ENCODE measurements around the gene WDFY1.
"Not testable (repeated sequence)": the region's sequence is repeated elsewhere in the genome, so short reads cannot be mapped to it uniquely, and the experiment has no call there.

WDFY1 gene

DNA sequence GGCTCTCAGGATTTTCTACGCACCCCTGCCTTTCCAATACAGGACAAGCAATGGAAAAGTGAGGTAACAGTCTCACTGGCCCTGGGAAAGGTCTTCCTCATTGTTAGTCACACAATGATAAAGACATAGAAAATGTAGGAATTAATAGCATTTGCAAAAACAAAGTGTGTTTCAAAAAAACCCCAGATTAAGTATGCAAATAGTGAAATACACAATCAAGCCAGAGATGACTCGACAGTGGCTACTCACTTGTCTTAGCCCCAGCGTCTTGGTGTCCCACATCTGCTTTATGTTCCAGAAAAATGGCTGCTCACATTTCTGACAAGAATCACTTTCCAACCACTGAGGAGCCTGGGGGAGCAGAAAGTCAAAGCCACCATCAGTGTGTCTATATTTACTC lies 60.7 kb downstream of the WDFY1 start:
- H3K27me3 ChIP-seq: no peaks in the 10 kb centered on the region
- no peak for DNase-seq

DNA sequence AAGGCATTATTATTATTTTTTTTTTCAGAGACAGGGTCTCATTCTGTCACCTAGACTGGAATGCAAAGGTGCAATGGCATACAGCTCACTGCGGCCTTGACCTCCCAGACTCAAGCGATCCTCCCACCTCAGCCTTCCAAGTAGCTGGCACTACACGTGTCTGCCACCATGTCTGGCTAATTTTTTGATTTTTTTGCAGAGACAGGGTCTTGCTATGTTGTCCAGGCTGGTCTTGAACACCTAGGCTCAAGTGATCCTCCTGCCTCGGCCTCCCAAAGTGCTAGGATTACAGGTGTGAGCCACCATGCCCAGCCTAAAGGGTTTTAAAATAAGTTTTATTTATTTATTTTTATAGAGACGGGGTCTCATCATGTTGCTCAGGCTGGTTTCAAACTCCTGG lies 62.4 kb downstream of the WDFY1 start:
- TF ChIP-seq, protein P1, sequence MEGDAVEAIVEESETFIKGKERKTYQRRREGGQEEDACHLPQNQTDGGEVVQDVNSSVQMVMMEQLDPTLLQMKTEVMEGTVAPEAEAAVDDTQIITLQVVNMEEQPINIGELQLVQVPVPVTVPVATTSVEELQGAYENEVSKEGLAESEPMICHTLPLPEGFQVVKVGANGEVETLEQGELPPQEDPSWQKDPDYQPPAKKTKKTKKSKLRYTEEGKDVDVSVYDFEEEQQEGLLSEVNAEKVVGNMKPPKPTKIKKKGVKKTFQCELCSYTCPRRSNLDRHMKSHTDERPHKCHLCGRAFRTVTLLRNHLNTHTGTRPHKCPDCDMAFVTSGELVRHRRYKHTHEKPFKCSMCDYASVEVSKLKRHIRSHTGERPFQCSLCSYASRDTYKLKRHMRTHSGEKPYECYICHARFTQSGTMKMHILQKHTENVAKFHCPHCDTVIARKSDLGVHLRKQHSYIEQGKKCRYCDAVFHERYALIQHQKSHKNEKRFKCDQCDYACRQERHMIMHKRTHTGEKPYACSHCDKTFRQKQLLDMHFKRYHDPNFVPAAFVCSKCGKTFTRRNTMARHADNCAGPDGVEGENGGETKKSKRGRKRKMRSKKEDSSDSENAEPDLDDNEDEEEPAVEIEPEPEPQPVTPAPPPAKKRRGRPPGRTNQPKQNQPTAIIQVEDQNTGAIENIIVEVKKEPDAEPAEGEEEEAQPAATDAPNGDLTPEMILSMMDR (IDR thresholded peaks at IDR 0.05; ENCODE audit: low read depth, low read length): no peak
- Histone ChIP-seq H3K27me3 (no peaks in the 10 kb centered on the region), H3K4me3 (ENCODE audit: low read depth, low read length) (no peak overlapping the region), H3K9me3 (no peaks in the 10 kb centered on the region), H3K4me1 (no peaks in the 10 kb centered on the region), H3K36me3 (peaks cover 20% of the 10 kb centered on the region)
- no peak for DNase-seq

More for the DNA sequence above, 60.7 kb downstream of the WDFY1 start:
- TF ChIP-seq, protein P1 (IDR thresholded peaks at IDR 0.05; ENCODE audit: low read depth, low read length): no peak
- H3K36me3 ChIP-seq: peaks cover 22% of the 10 kb centered on the region
- no peaks in the 10 kb centered on the region for H3K9me3 ChIP-seq
- H3K4me3 ChIP-seq (ENCODE audit: low read depth, low read length): no peak overlapping the region
- no peaks in the 10 kb centered on the region for H3K4me1 ChIP-seq

DNA sequence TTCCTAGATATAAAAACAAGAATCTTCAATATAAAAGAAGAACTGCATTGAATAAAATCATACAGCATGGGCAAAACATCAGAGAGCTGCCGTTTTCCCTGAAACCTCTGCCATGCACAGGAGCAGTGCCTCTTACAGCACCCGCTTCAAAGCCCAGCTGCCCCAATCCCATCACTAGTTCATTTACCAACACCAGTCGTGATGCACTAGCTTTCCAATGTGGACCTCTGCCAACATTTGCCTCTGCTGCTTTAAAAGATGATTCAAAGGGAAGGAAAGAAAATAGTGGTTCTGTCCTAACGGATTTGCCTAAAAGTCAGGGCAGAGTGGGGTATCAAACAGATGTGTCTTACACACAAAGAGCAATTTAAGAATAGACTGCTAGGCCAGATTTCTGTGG lies 64.3 kb downstream of the WDFY1 start:
- Histone ChIP-seq H3K27me3 (no peaks in the 10 kb centered on the region), H3K9me3 (no peaks in the 10 kb centered on the region), H3K4me1 (no peaks in the 10 kb centered on the region), H3K4me3 (ENCODE audit: low read depth, low read length) (no peak overlapping the region), H3K36me3 (peaks cover 17% of the 10 kb centered on the region)
- no peak for DNase-seq
- TF ChIP-seq, protein P1 (IDR thresholded peaks at IDR 0.05; ENCODE audit: low read depth, low read length): no peak

DNA sequence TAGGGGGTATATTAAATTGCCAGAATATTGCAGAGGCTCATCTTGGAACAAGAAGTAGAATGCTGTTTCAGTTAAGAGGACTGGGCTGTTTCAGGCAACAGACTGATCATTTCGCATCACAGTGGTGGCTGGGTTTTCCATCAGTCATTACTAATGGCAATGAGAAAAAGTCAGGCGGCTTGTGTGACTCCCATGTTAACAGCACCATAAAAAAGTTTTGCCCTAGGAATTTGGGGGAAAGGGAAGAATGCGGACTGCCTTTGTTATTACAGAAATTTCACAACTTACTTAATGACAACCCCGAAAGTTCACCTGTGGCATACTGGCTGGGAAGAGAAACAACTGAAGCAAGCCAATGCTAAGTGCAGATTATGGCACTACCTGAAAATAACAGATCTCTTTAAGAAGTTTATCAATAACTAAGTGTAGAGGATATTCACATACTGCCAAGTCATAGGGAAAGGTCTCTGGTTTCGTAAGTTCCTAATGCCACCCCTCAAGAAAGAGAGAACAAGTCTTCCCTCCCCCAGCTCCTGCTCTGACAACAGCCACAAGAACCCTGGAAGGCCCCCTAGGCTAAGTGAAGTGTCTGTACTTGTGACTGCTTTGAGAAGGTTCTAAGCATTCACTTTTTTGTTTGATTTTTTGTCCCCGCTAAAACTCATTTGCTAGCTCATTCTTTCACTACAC lies 67.3 kb downstream of the WDFY1 start:
- Histone ChIP-seq H3K27me3 (no peaks in the 10 kb centered on the region), H3K4me3 (ENCODE audit: low read depth, low read length) (no peak overlapping the region), H3K36me3 (peaks cover 15% of the 10 kb centered on the region), H3K4me1 (no peaks in the 10 kb centered on the region), H3K9me3 (no peaks in the 10 kb centered on the region)
- TF ChIP-seq, protein P1 (IDR thresholded peaks at IDR 0.05; ENCODE audit: low read depth, low read length): no peak
- DNase-seq: no peak

DNA sequence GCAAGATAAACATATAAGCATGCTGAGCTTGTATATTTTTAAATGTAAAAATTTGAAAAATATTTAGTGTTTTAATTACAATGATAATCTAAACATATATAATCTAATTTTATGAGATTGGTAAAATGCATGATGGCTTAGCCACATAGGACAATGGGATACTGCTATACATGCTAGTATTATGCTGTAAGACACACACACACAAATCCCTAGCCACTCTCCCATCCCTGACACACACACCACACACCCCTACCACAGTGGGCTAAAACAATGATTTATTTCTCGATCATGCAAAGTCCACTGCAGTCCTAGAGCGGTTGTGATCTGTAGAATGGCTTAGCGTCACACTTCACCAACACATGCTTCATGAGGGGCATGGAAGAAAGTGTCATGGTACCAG lies 71.5 kb downstream of the WDFY1 start:
- H3K9me3 ChIP-seq: no peaks in the 10 kb centered on the region
- H3K4me3 ChIP-seq (ENCODE audit: low read depth, low read length): no peak overlapping the region
- TF ChIP-seq, protein P1 (IDR thresholded peaks at IDR 0.05; ENCODE audit: low read depth, low read length): no peak
- no peak for DNase-seq
- H3K27me3 ChIP-seq: no peaks in the 10 kb centered on the region
- H3K4me1 ChIP-seq: no peaks in the 10 kb centered on the region
- H3K36me3 ChIP-seq: no peaks in the 10 kb centered on the region; the same call in 1 of the 2 replicates

DNA sequence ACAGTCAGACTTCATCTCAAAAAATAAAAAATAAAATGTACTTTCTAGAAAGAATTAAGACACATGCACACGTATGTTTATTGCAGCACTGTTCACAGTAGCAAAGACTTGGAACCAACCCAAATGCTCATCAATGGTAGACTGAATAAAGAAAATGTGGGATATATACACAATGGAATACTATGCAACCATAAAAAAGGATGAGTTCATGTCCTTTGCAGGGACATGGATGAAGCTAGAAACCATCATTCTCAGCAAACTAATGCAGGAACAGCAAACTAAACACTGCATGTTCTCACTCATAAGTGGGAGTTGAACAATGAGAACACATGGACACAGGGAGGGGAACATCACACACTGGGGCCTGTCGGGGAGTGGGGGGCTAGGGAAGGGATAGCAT lies 72.4 kb downstream of the WDFY1 start:
- H3K4me3 ChIP-seq (ENCODE audit: low read depth, low read length); H3K4me1 ChIP-seq; H3K9me3 ChIP-seq; H3K27me3 ChIP-seq; DNase-seq; H3K36me3 ChIP-seq: not testable (repeated sequence)

DNA sequence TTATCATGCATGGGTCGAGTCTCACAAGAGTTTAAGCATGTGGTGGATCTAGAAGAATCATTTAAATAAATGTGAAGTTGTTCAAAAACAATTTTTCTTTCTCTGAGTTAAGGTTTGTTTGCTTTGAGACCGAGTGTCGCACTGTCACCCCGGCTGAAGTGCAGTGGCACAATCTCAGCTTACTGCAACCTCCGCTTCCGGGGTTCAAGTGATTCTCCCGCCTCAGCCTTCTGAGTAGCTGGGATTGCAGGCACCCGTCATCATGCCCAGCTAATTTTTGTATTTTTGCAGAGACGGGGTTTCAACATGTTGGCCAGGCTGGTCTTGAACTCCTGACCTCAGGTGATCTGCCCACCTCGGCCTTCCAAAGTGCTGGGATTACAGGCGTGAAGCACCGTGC lies 73.5 kb downstream of the WDFY1 start:
- H3K4me3 ChIP-seq (ENCODE audit: low read depth, low read length); H3K27me3 ChIP-seq; H3K9me3 ChIP-seq; H3K4me1 ChIP-seq; H3K36me3 ChIP-seq; DNase-seq: not testable (repeated sequence)
